GM12872 (cell line): ENCODE data around the gene TRRAP.

Source experiments
- TF ChIP-seq, protein P1 (sequence below): IDR thresholded peaks from 3 replicates; pipeline ENCODE4 v1.5.1; 2011; ENCODE audit warnings: low read depth, mild to moderate bottlenecking, low read length, moderate library complexity; ENCODE audit not compliant: insufficient read depth

The TRRAP gene

DNA sequence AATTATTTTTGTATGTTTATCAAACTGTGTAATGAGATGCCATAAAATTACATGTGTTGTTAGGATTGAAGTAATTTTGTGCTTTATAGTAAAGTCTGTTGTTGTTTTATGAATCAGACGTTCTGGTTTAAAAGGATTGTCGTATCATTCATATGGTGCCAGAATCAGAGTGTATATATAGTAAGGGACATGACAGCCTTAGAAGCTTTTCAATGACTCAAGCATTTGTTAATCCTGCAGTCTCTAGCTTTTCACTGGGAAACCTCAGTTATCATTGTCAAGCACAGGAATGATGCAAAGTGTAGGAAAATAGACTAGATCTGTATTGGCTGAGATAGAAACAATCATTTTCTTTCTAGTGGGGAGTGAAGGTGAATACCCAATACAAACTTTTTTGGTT, 57.5 kb downstream of the TRRAP start:
- TF ChIP-seq, protein P1, sequence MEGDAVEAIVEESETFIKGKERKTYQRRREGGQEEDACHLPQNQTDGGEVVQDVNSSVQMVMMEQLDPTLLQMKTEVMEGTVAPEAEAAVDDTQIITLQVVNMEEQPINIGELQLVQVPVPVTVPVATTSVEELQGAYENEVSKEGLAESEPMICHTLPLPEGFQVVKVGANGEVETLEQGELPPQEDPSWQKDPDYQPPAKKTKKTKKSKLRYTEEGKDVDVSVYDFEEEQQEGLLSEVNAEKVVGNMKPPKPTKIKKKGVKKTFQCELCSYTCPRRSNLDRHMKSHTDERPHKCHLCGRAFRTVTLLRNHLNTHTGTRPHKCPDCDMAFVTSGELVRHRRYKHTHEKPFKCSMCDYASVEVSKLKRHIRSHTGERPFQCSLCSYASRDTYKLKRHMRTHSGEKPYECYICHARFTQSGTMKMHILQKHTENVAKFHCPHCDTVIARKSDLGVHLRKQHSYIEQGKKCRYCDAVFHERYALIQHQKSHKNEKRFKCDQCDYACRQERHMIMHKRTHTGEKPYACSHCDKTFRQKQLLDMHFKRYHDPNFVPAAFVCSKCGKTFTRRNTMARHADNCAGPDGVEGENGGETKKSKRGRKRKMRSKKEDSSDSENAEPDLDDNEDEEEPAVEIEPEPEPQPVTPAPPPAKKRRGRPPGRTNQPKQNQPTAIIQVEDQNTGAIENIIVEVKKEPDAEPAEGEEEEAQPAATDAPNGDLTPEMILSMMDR = no peak

DNA sequence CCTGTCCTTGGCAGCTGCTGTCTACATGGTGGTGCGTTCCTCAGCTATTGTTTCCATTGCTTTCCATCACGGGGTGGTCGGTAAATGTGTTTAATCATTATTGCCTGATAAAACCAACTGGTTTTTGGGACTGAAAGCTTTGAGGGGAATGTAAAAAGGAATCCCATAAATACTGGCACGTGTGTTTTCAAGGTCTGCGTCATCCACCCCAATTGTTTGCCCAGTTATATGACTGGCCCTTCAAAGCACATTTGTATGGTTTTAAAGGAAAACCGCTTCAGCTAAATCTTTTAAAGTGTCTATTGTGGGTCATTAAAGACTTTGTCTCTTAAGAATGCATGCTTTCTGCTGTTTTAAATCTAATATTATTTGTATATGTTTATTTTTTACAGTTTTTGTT, 65.0 kb downstream of the TRRAP start:
- TF ChIP-seq, protein P1 = no peak

- TF ChIP-seq, protein P1 = no peak
These were observed 66.1 kb downstream of the TRRAP start for GRCh38 chr7:98944386-98944785.

- TF ChIP-seq, protein P1 = no peak
These were observed 67.5 kb downstream of the TRRAP start for GRCh38 chr7:98945852-98946251.

DNA sequence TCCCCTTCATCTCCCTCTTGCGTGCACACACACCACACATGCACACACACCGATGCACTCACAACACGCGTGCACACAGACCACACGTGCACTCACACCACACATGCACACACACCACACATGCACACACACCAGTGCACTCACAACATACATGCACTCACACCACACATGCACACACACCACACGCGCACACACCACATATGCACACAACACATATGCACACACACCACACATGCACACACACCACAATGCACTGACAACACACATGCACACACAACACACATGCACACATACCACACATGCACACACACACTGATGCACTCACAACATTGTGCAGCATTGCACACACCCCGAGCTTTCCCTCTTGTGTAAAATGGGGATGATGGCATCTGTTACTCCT, 68.1 kb downstream of the TRRAP start:
- TF ChIP-seq, protein P1 = no peak

DNA sequence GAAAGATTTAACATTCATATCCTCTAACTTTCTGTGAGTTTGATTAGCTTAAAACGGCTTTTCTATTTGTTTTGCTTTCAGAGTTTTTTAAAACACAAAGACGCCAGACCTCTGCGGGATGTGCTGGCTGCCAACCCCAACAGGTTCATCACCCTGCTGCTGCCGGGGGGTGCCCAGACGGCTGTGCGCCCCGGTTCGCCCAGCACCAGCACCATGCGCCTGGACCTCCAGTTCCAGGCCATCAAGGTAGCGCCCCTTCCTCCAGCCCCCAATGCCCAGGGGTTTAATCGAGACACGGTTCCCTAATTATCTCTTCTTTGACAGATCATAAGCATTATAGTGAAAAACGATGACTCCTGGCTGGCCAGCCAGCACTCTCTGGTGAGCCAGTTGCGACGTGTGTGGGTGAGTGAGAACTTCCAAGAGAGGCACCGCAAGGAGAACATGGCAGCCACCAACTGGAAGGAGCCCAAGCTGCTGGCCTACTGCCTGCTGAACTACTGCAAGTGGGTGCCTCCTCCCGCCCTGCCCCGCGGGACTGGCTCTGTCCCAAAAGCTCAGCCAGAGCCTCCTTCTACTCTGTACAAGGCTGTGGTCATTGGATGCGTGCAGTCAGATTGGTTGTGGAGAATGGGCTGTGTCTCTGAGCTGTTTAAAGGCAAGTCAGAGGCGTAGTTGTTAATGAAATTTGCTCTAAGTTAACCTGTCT, 71.2 kb downstream of the TRRAP start:
- TF ChIP-seq, protein P1 = no peak

DNA sequence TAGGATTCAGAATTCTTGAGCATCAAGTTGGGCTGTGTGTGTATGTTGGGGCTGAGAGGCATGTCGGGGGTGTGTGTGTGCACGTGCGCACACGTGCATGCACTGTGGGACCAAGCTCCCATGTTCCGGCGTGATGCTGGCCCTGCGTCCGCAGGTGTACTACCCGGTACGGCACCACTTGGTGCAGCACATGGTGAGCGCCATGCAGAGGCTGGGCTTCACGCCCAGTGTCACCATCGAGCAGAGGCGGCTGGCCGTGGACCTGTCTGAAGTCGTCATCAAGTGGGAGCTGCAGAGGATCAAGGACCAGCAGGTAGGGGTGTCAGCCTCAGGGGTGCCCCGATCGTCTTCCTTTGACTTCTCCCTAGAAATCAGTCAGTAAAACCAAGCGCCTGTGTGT, 77.7 kb downstream of the TRRAP start:
- TF ChIP-seq, protein P1 = no peak
